ENCODE measurements around the gene TNS3.

- TF ChIP-seq EZH2 (IDR thresholded peaks at IDR 0.05): no peak
- no peak for TF ChIP-seq POLR2AphosphoS5 (IDR thresholded peaks at IDR 0.05; ENCODE audit: borderline replicate concordance, low read depth, low read length)
- TF ChIP-seq FOXP2 (optimal IDR thresholded peaks at IDR 0.05; ENCODE audit: control extremely low read depth, extremely low read length, insufficient read depth): no peak
Observed at GRCh38 chr7:47247132-47247531, 334.8 kb downstream of the TNS3 start.
